Measurements from ENCODE around the gene NLN. TPM values are rescaled to one million over a fixed set of nuclear protein-coding genes. Genes with fewer than 3 reads are reported as not detected.

The NLN gene
- total and polyA plus RNA-seq, 11 donors, result 1.6 to 28.2 (median 11.6) TPM

DNA sequence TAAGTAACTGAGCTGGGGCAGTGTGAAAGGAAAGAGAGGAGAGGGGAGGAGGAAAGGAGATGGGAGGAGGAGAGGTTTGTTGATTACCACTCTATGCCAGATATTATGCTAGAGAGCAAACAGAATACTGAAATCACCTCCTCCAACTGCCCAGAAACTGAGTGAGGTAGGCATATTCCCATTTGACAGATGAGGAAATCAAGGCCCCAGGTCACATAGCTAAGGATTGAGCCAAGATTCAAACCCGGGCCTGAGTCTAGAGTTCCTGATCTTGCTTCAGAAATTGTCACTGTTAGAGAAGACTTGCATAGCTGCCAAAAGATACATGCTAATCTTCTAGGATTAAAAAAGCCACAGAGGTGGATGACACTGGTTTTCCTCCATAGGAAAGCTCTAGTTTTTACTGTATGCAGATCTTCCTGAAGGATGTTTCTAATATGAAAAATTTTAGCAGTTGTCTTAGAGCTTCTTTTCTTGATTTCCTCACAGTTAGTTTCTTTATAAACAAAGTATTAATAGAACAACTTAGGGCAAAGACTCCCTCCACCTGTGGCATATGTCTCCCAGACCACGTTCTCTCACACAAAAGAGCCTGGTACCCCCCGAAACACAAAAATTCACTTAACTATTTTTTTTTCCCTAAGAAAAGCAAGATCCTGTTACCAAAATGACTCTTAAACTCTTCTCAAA lies 97.4 kb downstream of the NLN start:
- no peaks in the 10 kb centered on the region for H3K9me3 ChIP-seq
- no peaks in the 10 kb centered on the region for H3K27me3 ChIP-seq
- ATAC-seq (no peak), DNase-seq (no peak)
- TF ChIP-seq POLR2A (IDR thresholded peaks at IDR 0.05), result no peak
- TF ChIP-seq, protein P1, sequence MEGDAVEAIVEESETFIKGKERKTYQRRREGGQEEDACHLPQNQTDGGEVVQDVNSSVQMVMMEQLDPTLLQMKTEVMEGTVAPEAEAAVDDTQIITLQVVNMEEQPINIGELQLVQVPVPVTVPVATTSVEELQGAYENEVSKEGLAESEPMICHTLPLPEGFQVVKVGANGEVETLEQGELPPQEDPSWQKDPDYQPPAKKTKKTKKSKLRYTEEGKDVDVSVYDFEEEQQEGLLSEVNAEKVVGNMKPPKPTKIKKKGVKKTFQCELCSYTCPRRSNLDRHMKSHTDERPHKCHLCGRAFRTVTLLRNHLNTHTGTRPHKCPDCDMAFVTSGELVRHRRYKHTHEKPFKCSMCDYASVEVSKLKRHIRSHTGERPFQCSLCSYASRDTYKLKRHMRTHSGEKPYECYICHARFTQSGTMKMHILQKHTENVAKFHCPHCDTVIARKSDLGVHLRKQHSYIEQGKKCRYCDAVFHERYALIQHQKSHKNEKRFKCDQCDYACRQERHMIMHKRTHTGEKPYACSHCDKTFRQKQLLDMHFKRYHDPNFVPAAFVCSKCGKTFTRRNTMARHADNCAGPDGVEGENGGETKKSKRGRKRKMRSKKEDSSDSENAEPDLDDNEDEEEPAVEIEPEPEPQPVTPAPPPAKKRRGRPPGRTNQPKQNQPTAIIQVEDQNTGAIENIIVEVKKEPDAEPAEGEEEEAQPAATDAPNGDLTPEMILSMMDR (IDR thresholded peaks at IDR 0.05), result no peak
- intact Hi-C loops (cut with DNase I), result no loop called here
- peaks cover 0 to 24% (median 0%) of the 10 kb centered on the region in 12 donors for H3K4me1 ChIP-seq
- peaks cover 0 to 8% (median 0%) of the 10 kb centered on the region in 9 donors for H3K36me3 ChIP-seq
- H3K27ac ChIP-seq, result no peak overlapping the region
- WGBS, 4 donors, result 46 to 64% (median 59%) methylated on average over 3 of the region's 3 CpGs
- no peak overlapping the region for H3K4me3 ChIP-seq

DNA sequence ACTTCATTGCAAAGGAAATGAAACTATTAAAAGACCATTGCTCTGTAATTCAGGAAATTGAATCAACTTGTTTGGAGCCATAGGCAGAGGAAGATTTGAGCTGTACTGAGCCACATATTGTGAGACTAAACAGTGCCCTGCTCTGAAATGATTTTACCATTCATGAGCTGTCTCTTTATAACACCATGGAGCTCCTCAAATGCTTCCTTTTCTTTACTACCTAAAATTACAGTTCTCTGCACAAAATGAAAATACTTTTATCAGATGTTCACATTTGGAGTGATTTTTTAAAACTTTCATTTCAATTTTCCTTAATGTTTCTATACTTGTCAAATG lies 97.9 kb downstream of the NLN start:
- intact Hi-C loops (cut with DNase I), result no loop called here
- H3K27ac ChIP-seq, result no peak overlapping the region
- ATAC-seq, result no peak
- no peak overlapping the region for H3K4me3 ChIP-seq
- TF ChIP-seq, protein P1 (IDR thresholded peaks at IDR 0.05), result no peak
- TF ChIP-seq POLR2A (IDR thresholded peaks at IDR 0.05), result no peak
- H3K36me3 ChIP-seq, result peaks cover 0 to 8% (median 0%) of the 10 kb centered on the region in 9 donors
- no peaks in the 10 kb centered on the region for H3K9me3 ChIP-seq
- no peaks in the 10 kb centered on the region for H3K27me3 ChIP-seq
- peaks cover 0 to 24% (median 0%) of the 10 kb centered on the region in 12 donors for H3K4me1 ChIP-seq
- no peak for DNase-seq

GRCh38 chr5:65820373-65820772 lies 98.4 kb downstream of the NLN start:
- intact Hi-C loops (cut with DNase I), result no loop called here
- DNase-seq (no peak), ATAC-seq (no peak)
- Histone ChIP-seq H3K27me3 (no peaks in the 10 kb centered on the region), H3K4me3 (no peak overlapping the region), H3K4me1 (peaks cover 0 to 19% (median 0%) of the 10 kb centered on the region in 12 donors), H3K9me3 (no peaks in the 10 kb centered on the region), H3K27ac (no peak overlapping the region), H3K36me3 (peaks cover 0 to 8% (median 0%) of the 10 kb centered on the region in 9 donors)
- 88 to 95% (median 94%) methylated on average over 2 of the region's 2 CpGs for WGBS, 4 donors
- no peak for TF ChIP-seq POLR2A (IDR thresholded peaks at IDR 0.05)
- TF ChIP-seq, protein P1 (IDR thresholded peaks at IDR 0.05), result no peak

DNA sequence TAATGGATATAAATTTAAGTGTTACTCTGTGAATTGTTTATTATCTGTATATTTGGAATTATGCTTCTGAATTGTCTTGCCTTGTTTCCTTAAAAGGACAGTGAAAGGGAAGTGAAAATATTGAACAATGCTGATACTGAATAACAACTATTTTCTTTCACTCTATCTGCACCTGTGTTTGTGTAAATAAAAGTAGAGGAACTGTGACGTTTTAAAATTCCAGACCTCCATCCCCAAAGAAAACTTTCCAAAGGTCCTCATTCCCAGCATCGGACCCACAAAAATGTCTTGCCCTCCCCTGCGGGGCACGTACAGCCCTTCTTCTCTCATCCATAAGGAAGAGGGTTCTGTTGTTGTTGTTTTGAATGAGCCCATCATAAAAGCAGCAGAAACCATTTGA lies 100.0 kb downstream of the NLN start:
- Histone ChIP-seq H3K4me3 (no peak overlapping the region), H3K36me3 (peaks cover 0 to 8% (median 0%) of the 10 kb centered on the region in 9 donors), H3K27me3 (no peaks in the 10 kb centered on the region), H3K9me3 (no peaks in the 10 kb centered on the region), H3K4me1 (peaks cover 0 to 23% (median 0%) of the 10 kb centered on the region in 12 donors), H3K27ac (no peak overlapping the region)
- 86 to 91% (median 89%) methylated on average over 4 of the region's 4 CpGs for WGBS, 4 donors
- no peak for DNase-seq
- no peak for ATAC-seq
- TF ChIP-seq POLR2A (IDR thresholded peaks at IDR 0.05), result no peak
- TF ChIP-seq, protein P1 (IDR thresholded peaks at IDR 0.05), result no peak
- intact Hi-C loops (cut with DNase I), result no loop called here
